Lower lobe of right lung (tissue), 2 donors: Measurements from ENCODE around the gene MAPK12. TPM values are rescaled to one million over a fixed set of nuclear protein-coding genes. Genes with fewer than 3 reads are reported as not detected.

Experiments used
- ATAC-seq, 2 donors: fragments of 200-7000 bp; cut with Tn5 transposase; one replicate each; pipeline ENCODE4 v1.9.1; 2020 to 2022; ENCODE audit warnings: mild to moderate bottlenecking in 2 of 2, moderate library complexity in 2 of 2
- DNase-seq: peaks from one replicate; pipeline ENCODE4 v3.0.0-alpha.2; 2020
- H3K27ac ChIP-seq: fragments of 200-600 bp; one replicate; pipeline ENCODE4 v1.8.0; 2022
- H3K27me3 ChIP-seq: fragments of 200-600 bp; one replicate; pipeline ENCODE4 v1.8.0; 2022; ENCODE audit warnings: low read depth
- H3K36me3 ChIP-seq: fragments of 200-600 bp; one replicate; pipeline ENCODE4 v1.8.0; 2022; ENCODE audit warnings: mild to moderate bottlenecking
- H3K4me1 ChIP-seq: fragments of 200-600 bp; one replicate; pipeline ENCODE4 v1.8.0; 2022
- H3K4me3 ChIP-seq: fragments of 200-600 bp; one replicate; pipeline ENCODE4 v1.8.0; 2022; ENCODE audit warnings: mild to moderate bottlenecking
- H3K9me3 ChIP-seq: fragments of 200-600 bp; one replicate; pipeline ENCODE4 v1.8.0; 2022
- intact Hi-C: fragments of 100-400 bp; cut with DNase I; formaldehyde crosslinking; loops from one replicate; pipeline ENCODE4 v1.11.0; 2022
- total RNA-seq: library from RNA; stranded (reverse); fragmentation: NEBNext Ultra II Directional; extraction: Animal tissue kit (Norgen Biotek cat#: 25700); gene quantifications from one replicate; pipeline ENCODE4 v1.2.1, GENCODE V29; 2021
- TF ChIP-seq, protein P1 (sequence below): fragments of 200-600 bp; IDR thresholded peaks from one replicate; pipeline ENCODE4 v1.8.0; 2022; ENCODE audit warnings: antibody characterized with exemption, mild to moderate bottlenecking
- donor health status: DM: no; HTN: yes; CAD: no; lungs with severe emphysema.

Gene MAPK12
- total RNA-seq, 1 donor from 2014 or later, result 11.9 TPM

- Histone ChIP-seq H3K27me3 (no peaks in the 10 kb centered on the region), H3K4me1 (peaks cover 21% of the 10 kb centered on the region), H3K4me3 (no peak overlapping the region), H3K27ac (no peak overlapping the region), H3K9me3 (no peaks in the 10 kb centered on the region), H3K36me3 (peaks cover 95% of the 10 kb centered on the region)
- TF ChIP-seq, protein P1, sequence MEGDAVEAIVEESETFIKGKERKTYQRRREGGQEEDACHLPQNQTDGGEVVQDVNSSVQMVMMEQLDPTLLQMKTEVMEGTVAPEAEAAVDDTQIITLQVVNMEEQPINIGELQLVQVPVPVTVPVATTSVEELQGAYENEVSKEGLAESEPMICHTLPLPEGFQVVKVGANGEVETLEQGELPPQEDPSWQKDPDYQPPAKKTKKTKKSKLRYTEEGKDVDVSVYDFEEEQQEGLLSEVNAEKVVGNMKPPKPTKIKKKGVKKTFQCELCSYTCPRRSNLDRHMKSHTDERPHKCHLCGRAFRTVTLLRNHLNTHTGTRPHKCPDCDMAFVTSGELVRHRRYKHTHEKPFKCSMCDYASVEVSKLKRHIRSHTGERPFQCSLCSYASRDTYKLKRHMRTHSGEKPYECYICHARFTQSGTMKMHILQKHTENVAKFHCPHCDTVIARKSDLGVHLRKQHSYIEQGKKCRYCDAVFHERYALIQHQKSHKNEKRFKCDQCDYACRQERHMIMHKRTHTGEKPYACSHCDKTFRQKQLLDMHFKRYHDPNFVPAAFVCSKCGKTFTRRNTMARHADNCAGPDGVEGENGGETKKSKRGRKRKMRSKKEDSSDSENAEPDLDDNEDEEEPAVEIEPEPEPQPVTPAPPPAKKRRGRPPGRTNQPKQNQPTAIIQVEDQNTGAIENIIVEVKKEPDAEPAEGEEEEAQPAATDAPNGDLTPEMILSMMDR, result no peak
- ATAC-seq (no peak), DNase-seq (no peak)
- intact Hi-C loops, result no loop called here
Observed at GRCh38 chr22:50286275-50286674, 24.8 kb upstream of the MAPK12 start.

GRCh38 chr22:50285568-50286229 lies 24.2 kb upstream of the MAPK12 start:
- H3K27me3 ChIP-seq, result no peaks in the 10 kb centered on the region
- no peak for DNase-seq
- no peak for ATAC-seq
- intact Hi-C loops, result no loop called here
- H3K4me1 ChIP-seq, result peaks cover 18% of the 10 kb centered on the region
- TF ChIP-seq, protein P1, result no peak
- peaks cover 95% of the 10 kb centered on the region for H3K36me3 ChIP-seq
- H3K27ac ChIP-seq, result peak overlapping the region; percentile 24
- H3K9me3 ChIP-seq, result no peaks in the 10 kb centered on the region
- H3K4me3 ChIP-seq, result no peak overlapping the region

- DNase-seq (no peak), ATAC-seq (no peak)
- Histone ChIP-seq H3K9me3 (no peaks in the 10 kb centered on the region), H3K4me3 (no peak overlapping the region), H3K27me3 (no peaks in the 10 kb centered on the region), H3K36me3 (peaks cover 95% of the 10 kb centered on the region), H3K4me1 (peaks cover 17% of the 10 kb centered on the region), H3K27ac (no peak overlapping the region)
- intact Hi-C loops, result no loop called here
- TF ChIP-seq, protein P1, result no peak
Observed at GRCh38 chr22:50284479-50284878, 23.0 kb upstream of the MAPK12 start.

- Histone ChIP-seq H3K4me3 (no peak overlapping the region), H3K9me3 (no peaks in the 10 kb centered on the region), H3K4me1 (peaks cover 17% of the 10 kb centered on the region), H3K27me3 (no peaks in the 10 kb centered on the region), H3K36me3 (peaks cover 95% of the 10 kb centered on the region), H3K27ac (no peak overlapping the region)
- DNase-seq (no peak), ATAC-seq (no peak)
- TF ChIP-seq, protein P1, result no peak
- intact Hi-C loops, result no loop called here
Observed at GRCh38 chr22:50283821-50284220, 22.3 kb upstream of the MAPK12 start.

DNA sequence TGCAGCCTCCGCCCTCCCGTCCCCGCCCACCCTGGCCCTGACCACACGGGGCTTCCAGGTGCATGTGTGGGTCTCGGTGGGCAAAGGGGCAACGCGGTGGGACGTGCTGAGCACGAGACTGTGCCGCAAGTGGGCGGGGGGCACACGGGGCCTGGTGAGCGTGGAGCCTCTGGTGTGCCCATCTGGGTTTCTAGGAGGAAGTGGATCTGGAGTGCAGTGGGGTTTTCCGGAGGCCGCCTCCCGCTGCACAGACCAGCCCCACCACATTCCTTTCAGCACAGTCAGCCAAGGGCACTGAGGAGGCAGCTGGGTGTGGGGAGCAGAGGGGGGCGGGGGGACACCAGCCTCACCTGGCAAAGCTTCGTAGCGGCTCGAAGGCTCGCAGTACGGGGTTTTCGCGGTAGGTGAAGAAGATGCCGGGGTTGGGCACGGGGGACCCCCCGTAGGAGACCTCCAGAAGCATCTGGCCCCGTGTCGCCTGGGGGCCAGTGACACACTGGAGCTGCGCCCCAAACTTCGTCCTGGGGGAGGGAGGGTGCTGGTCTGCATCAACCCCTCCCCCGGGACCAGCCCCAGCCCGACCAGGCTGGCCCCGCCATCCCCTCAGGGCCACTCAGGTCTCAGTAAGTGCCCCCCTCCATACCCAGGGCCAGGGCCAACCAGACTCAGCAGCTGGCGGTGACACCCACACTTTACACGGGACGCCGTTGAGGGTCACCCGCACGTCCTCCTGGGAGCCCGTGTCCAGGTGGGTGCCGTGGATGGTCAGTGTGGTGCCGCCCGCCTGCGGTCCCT lies 21.1 kb upstream of the MAPK12 start:
- H3K9me3 ChIP-seq, result no peaks in the 10 kb centered on the region
- ATAC-seq (peak; percentile 91 to 94), DNase-seq (peak; percentile 89)
- TF ChIP-seq, protein P1, result no peak
- intact Hi-C loops, result no loop called here
- no peaks in the 10 kb centered on the region for H3K27me3 ChIP-seq
- H3K4me1 ChIP-seq, result peaks cover 17% of the 10 kb centered on the region
- no peak overlapping the region for H3K4me3 ChIP-seq
- H3K36me3 ChIP-seq, result peaks cover 95% of the 10 kb centered on the region
- peak overlapping the region; percentile 64 for H3K27ac ChIP-seq
